ENCODE results near the gene CXXC5.
"Not testable (repeated sequence)": the region's sequence is repeated elsewhere in the genome, so short reads cannot be mapped to it uniquely, and the experiment has no call there.

The CXXC5 gene

DNA sequence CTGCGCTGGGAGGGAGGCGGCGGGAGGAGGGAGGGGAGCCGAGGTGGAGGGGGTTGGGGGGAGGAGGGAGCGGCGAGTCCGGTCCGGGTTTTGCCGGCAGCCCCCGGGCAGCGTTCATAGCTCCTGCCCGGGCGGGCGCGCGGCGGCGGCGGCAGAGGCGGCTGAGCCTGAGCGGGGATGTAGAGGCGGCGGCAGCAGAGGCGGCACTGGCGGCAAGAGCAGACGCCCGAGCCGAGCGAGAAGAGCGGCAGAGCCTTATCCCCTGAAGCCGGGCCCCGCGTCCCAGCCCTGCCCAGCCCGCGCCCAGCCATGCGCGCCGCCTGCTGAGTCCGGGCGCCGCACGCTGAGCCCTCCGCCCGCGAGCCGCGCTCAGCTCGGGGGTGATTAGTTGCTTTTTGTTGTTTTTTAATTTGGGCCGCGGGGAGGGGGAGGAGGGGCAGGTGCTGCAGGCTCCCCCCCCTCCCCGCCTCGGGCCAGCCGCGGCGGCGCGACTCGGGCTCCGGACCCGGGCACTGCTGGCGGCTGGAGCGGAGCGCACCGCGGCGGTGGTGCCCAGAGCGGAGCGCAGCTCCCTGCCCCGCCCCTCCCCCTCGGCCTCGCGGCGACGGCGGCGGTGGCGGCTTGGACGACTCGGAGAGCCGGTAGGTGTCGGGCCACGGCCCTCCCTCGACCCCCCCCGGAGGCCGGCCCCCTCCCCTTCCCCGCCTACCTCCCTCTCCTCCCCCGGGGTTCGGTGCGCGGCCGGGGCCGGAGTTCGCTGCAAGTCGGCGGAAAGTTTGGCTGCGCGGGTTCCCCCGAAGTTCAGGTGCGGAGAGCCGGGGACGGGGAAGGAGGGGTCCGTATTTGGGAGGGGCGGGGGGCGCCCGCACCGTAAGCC is at the start of gene CXXC5:
Gene CXXC5 (plus strand): TSS at position 145 of the 877 bp plus-strand sequence. CDS start 32,175 bp downstream, outside the sequence.
- H3K4me3 ChIP-seq (ENCODE audit: control insufficient read depth, low read depth, low read length) = peak within 1 kb of the TSS; percentile 83
- no peak for DNase-seq (ENCODE audit: low read depth)

DNA sequence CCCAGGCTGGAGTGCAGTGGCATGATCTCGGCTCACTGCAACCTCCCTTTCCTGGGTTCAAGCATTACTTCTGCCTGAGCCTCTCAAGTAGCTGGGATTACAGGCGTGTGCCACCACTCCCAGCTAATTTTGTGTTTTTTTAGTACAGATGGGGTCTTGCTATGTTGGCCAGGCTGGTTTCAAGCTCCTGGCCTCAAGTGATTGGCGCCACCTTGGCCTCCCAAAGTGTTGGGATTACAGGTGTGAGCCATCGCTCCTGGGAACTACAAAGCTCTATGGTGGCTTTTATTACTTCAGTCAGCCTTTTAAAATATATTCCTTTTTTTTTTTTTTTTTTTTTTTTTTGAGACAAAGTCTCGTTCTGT is 49.6 kb upstream of the CXXC5 start:
- not testable (repeated sequence) for DNase-seq (ENCODE audit: low read depth)

More for the DNA sequence above, at the start of gene CXXC5:
- TF ChIP-seq, protein P1, sequence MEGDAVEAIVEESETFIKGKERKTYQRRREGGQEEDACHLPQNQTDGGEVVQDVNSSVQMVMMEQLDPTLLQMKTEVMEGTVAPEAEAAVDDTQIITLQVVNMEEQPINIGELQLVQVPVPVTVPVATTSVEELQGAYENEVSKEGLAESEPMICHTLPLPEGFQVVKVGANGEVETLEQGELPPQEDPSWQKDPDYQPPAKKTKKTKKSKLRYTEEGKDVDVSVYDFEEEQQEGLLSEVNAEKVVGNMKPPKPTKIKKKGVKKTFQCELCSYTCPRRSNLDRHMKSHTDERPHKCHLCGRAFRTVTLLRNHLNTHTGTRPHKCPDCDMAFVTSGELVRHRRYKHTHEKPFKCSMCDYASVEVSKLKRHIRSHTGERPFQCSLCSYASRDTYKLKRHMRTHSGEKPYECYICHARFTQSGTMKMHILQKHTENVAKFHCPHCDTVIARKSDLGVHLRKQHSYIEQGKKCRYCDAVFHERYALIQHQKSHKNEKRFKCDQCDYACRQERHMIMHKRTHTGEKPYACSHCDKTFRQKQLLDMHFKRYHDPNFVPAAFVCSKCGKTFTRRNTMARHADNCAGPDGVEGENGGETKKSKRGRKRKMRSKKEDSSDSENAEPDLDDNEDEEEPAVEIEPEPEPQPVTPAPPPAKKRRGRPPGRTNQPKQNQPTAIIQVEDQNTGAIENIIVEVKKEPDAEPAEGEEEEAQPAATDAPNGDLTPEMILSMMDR (IDR thresholded peaks at IDR 0.05; ENCODE audit: control insufficient read depth, insufficient read depth, low read depth, low read length, missing control alignments) = no peak

DNA sequence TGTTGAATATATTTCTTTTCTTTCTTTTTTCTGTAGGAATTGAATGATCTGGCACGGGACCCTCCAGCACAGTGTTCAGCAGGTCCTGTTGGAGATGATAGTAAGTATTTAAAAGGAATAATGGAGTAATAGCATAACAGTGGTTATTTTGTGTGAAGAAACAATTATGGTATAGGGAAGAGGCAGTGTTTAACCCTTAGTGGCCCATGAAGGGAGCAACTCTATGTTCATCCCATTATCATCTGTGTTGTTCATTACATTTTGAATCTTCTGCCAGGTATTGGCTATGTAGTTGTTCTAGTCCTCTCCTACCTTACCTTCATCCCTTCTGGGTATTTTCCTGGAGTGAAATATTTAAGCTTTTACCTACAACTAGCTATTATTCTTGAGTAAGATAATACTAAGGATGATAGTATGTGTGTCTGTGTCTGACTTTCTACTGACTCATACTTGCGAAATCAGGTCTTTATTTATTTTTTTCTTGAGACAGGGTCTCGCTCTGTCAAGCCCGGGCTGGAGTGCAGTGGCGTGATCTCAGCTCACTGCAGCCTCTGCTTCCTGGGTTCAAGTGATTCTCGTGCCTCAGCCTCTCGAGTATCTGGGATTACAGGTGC is 47.7 kb upstream of the CXXC5 start:
- DNase-seq (ENCODE audit: low read depth) = no peak
- TF ChIP-seq, protein P1 (IDR thresholded peaks at IDR 0.05; ENCODE audit: control insufficient read depth, insufficient read depth, low read depth, low read length, missing control alignments) = no peak
- no peak overlapping the region for H3K4me3 ChIP-seq (ENCODE audit: control insufficient read depth, low read depth, low read length)

More for the DNA sequence above, 49.6 kb upstream of the CXXC5 start:
- not testable (repeated sequence) for H3K4me3 ChIP-seq (ENCODE audit: control insufficient read depth, low read depth, low read length)

DNA sequence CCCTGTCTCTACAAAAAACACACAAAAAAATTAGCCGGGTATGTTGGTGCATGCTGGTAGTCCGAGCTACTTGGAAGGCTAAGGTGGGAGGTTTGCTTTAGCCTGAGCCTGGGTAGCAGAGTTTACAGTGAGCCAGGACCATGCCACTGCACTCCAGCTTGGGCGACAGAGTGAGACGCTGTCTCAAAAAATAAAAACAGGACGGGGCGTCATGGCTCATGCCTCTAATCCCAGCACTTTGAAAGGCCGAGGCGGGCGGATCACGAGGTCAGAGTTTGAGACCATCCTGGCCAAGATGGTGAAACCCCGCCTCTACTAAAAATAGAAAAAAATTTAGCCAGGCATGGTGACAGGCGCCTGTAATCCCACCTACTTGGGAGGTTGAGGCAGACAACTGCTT is 46.7 kb upstream of the CXXC5 start:
- no peak overlapping the region for H3K4me3 ChIP-seq (ENCODE audit: control insufficient read depth, low read depth, low read length)
- DNase-seq (ENCODE audit: low read depth) = no peak
- TF ChIP-seq, protein P1 (IDR thresholded peaks at IDR 0.05; ENCODE audit: control insufficient read depth, insufficient read depth, low read depth, low read length, missing control alignments) = no peak

DNA sequence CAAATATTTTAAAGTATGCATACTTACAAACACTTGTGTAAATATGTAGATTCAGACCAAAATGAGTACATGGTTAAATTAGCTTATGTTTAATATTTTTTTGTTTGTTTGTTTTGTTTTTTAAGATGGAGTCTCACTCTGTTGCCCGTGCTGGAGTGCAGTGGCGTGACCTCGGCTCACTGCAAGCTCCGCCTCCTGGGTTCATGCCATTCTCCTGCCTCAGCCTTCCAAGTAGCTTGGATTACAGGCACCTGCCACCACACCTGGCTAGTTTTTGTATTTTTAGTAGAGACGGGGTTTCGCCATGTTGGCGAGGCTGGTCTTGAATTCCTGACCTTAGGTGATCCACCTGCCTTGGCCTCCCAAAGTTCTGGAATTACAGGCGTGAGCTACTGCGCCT is 46.2 kb upstream of the CXXC5 start:
- H3K4me3 ChIP-seq (ENCODE audit: control insufficient read depth, low read depth, low read length); DNase-seq (ENCODE audit: low read depth): not testable (repeated sequence)

DNA sequence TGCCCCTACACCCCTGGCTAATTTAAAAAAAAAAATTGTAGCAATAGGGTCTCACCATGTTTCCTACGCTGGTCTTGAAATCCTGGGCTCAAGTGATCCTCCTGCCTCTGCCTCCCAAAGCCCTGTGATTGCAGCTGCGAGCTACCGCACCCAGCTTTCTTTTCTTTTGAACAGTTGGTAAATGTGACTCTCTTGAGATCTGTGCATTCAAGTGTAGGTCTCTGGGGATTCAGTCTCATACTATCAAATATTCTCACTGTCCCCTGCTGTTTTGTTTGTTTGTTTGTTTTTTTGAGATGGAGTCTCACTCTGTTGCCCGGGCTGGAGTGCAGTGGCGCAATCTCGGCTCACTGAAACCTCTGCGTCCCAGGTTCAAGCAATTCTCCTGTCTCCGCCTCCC is 42.3 kb upstream of the CXXC5 start:
- TF ChIP-seq, protein P1 (IDR thresholded peaks at IDR 0.05; ENCODE audit: control insufficient read depth, insufficient read depth, low read depth, low read length, missing control alignments) = no peak
- DNase-seq (ENCODE audit: low read depth) = no peak
- H3K4me3 ChIP-seq (ENCODE audit: control insufficient read depth, low read depth, low read length) = no peak overlapping the region

DNA sequence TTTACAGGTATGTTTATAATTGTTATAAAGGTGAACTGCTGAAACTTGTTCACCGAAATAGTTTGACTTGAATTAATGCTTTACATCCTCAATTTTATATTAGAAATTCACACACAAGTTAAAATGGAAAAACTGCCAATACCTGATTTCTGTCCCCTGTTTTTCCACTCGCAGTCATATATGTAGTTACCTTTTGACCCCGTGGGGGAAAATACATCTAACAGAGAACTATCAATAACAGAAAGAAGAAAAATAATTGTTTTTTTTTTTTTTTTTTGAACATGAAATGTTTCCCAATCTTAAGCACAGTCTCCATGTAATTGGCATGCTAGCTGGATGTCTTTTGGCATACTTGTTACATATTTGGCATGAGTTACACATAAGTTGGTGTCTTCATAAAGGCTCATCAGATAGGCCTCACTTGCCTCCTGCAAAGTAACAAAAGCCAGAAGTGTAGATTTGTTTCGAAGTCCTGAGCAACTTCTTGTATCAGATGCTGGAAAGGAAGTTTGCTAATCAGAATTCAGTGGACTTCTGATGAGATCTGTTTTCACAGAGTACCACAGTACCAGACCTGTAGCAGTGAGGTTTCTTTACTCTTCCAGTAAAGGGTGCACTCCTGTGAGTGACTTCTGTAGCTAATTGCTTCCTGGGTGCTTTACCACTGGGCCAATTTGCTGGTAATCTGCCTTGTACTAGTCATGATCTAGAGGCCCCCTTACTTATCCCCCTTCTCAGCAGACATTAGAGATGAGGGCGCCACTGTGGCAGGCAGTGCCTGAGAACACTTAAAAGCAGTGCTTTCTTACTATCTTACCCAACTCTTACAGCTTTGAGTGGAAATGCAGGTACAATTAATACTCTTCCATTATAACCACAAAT is 36.2 kb upstream of the CXXC5 start:
- TF ChIP-seq, protein P1 (IDR thresholded peaks at IDR 0.05; ENCODE audit: control insufficient read depth, insufficient read depth, low read depth, low read length, missing control alignments) = no peak
- H3K4me3 ChIP-seq (ENCODE audit: control insufficient read depth, low read depth, low read length) = no peak overlapping the region
- no peak for DNase-seq (ENCODE audit: low read depth)

Data from AG09309 (cell line).